ENCODE measurements around the gene CDH12.
"Not testable (repeated sequence)": the region's sequence is repeated elsewhere in the genome, so short reads cannot be mapped to it uniquely, and the experiment has no call there.

DNA sequence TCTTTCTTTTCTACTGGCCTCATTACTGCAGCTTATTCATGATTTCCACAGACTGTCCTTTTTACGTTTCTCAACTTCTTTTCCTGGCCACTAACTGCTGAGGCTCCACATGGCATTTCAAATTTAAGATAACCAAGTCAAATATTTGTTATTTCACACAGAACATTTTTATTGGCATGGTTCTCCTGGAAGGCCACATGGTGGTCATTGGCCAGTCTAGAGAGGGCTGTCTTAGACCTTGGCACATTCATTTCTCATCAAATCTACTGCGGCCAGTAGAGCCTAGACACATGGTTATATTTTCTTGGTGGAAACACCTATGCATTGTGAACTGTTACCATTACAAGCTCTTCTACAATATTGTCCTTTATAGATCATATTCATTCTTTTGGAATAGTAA lies 644.7 kb downstream of the CDH12 start:
- not testable (repeated sequence) for TF ChIP-seq POLR2A, CTCF (IDR thresholded peaks at IDR 0.05)

Data from lower leg skin (tissue), 3 donors.